Spleen (tissue), 11 donors: ENCODE data around the gene GPR183. TPM values are rescaled to one million over a fixed set of nuclear protein-coding genes. Genes with fewer than 3 reads are reported as not detected.

Experiments used
- DNase-seq: peaks from one replicate; pipeline ENCODE4 v3.0.0-alpha.2; 2020
- H3K27ac ChIP-seq, 8 donors: fragments of 200-600 bp; sonication (generic) in 7 of 8; 1 replicate in 4 of 8; 2 replicates in 4 of 8; pipeline versions ENCODE4 v1.5.0 to v1.8.0; 2016 to 2021; ENCODE audit warnings: inconsistent platforms in 4 of 8, mild to moderate bottlenecking in 4 of 8, moderate library complexity in 1 of 8
- H3K27me3 ChIP-seq, 7 donors: fragments of 200-600 bp; sonication (generic) in 6 of 7; replicated peaks in 1 of 7; 1 replicate in 4 of 7; 2 replicates in 3 of 7; pipeline versions ENCODE4 v1.5.0 to v1.8.0; 2016 to 2021; ENCODE audit warnings: inconsistent platforms in 3 of 7, mild to moderate bottlenecking in 1 of 7
- H3K36me3 ChIP-seq, 6 donors: fragments of 200-600 bp; sonication (generic) in 5 of 6; 1 replicate in 4 of 6; 2 replicates in 2 of 6; pipeline versions ENCODE4 v1.5.0 to v1.8.0; 2016 to 2021; ENCODE audit warnings: inconsistent platforms in 2 of 6
- H3K4me1 ChIP-seq, 6 donors: fragments of 200-600 bp; sonication (generic) in 5 of 6; 1 replicate in 3 of 6; 2 replicates in 3 of 6; pipeline versions ENCODE4 v1.5.0 to v1.8.0; 2016 to 2021; ENCODE audit warnings: inconsistent platforms in 3 of 6
- H3K4me3 ChIP-seq, 8 donors: fragments of 200-600 bp; sonication (generic) in 7 of 8; 1 replicate in 4 of 8; 2 replicates in 4 of 8; pipeline versions ENCODE4 v1.5.0 to v1.8.0; 2016 to 2021; ENCODE audit warnings: inconsistent platforms in 4 of 8, mild to moderate bottlenecking in 4 of 8, moderate library complexity in 2 of 8
- H3K9me3 ChIP-seq, 8 donors: fragments of 200-600 bp; sonication (generic) in 7 of 8; 1 replicate in 4 of 8; 2 replicates in 4 of 8; pipeline versions ENCODE4 v1.5.0 to v1.8.0; 2016 to 2021; ENCODE audit warnings: inconsistent platforms in 4 of 8
- CTCF ChIP-seq, 11 experiments: fragments of 200-600 bp in 7 of 11; fragments of 450-650 bp in 4 of 11; sonication (generic) in 4 of 11; IDR thresholded peaks in 8 of 11; conservative IDR thresholded peaks in 3 of 11; 1 replicate in 7 of 11; 2 replicates in 4 of 11; pipeline versions ENCODE4 v1.4.0 to v1.8.0; 2016 to 2021; ENCODE audit warnings: antibody characterized with exemption in 11 of 11, inconsistent platforms in 4 of 11, mild to moderate bottlenecking in 1 of 11
- POLR2A ChIP-seq, 3 donors: fragments of 450-650 bp; IDR thresholded peaks; one replicate each; pipeline ENCODE4 v1.5.1; 2017; ENCODE audit warnings: antibody characterized with exemption in 3 of 3, mild to moderate bottlenecking in 1 of 3
- POLR2AphosphoS5 ChIP-seq, 3 donors: sonication (generic); formaldehyde crosslinking; IDR thresholded peaks; one replicate each; pipeline ENCODE4 v1.5.1; 2017; ENCODE audit warnings: antibody characterized with exemption in 3 of 3
- WGBS, 5 donors: extraction: QIAGEN DNeasy Blood & Tissue Kit in 3 of 5; methylation state at CpG; one replicate each; pipeline versions ENCODE4 v1.1.5 to v1.1.7; 2013 to 2018; 5-methylcytosine and 5-hydroxymethylcytosine counted together
- intact Hi-C: fragments of 100-400 bp; cut with DNase I; formaldehyde crosslinking; loops from one replicate; pipeline ENCODE4 v1.15.0; 2023; ENCODE audit warnings: low total_unique reads
- polyA plus RNA-seq, 3 donors: library from polyadenylated mRNA; stranded (reverse); fragments of 200-250 nt; gene quantifications; one replicate each; pipeline ENCODE4 v1.2.1, GENCODE V29; 2013
- total RNA-seq, 7 donors: library from RNA; depleted of rRNA in 3 of 7; stranded (reverse); fragments of >200 nt in 3 of 7; fragmentation: NEBNext Ultra II Directional in 4 of 7; extraction: Animal tissue kit (Norgen Biotek cat#: 25700) in 4 of 7; gene quantifications; one replicate each; pipeline versions ENCODE4 v1.1.0 to v1.2.1, GENCODE V29; 2016 to 2021
- donor health status: healthy with polysubstance abuse.
- donor health status: DM: no; HTN: no; CAD: no; lungs with moderate emphysema.
- donor health status: DM: no; HTN: no; CAD: no.
- donor health status: Bipolar disorder and iron deficiency.
- donor health status: healthy.
- donor health status: DM: no; HTN: no; CAD: no.
- donor health status: DM: yes; HTN: yes; CAD: no.

Gene GPR183
- total and polyA plus RNA-seq, 10 donors: 29.1 to 83.6 (median 56.6) TPM

GRCh38 chr13:99303863-99304521, 3.2 kb downstream of the GPR183 start:
- no peak for DNase-seq
- peaks cover 18 to 99% (median 73%) of the 10 kb centered on the region in 6 donors for H3K4me1 ChIP-seq
- 58 to 79% (median 59%) methylated on average over 13 to 14 of the region's 14 CpGs for WGBS, 5 donors
- H3K27me3 ChIP-seq: no peaks in the 10 kb centered on the region
- H3K4me3 ChIP-seq: peak overlapping the region in 7 of 8 donors; percentile 1 to 70 (median 41)
- TF ChIP-seq POLR2AphosphoS5 (IDR thresholded peaks at IDR 0.05) (peak; percentile 72 to 76 (median 76)), CTCF (IDR thresholded peaks at IDR 0.05 in 8 of 11, conservative IDR thresholded peaks at IDR 0.05 in 3 of 11) (no peak)
- no peaks in the 10 kb centered on the region for H3K9me3 ChIP-seq
- peaks cover 0 to 32% (median 0%) of the 10 kb centered on the region in 6 donors for H3K36me3 ChIP-seq
- H3K27ac ChIP-seq: peak overlapping the region; percentile 37 to 90 (median 81)
- intact Hi-C loops: no loop called here

- intact Hi-C loops: no loop called here
- Histone ChIP-seq H3K4me1 (peaks cover 20 to 99% (median 77%) of the 10 kb centered on the region in 6 donors), H3K9me3 (no peaks in the 10 kb centered on the region), H3K4me3 (peak overlapping the region in 5 of 8 donors; percentile 0 to 70 (median 41)), H3K27me3 (no peaks in the 10 kb centered on the region), H3K36me3 (peaks cover 0 to 29% (median 0%) of the 10 kb centered on the region in 6 donors), H3K27ac (peak overlapping the region in 7 of 8 donors; percentile 64 to 90 (median 82))
- TF ChIP-seq CTCF (IDR thresholded peaks at IDR 0.05 in 8 of 11, conservative IDR thresholded peaks at IDR 0.05 in 3 of 11) (no peak), POLR2A (IDR thresholded peaks at IDR 0.05) (no peak), POLR2AphosphoS5 (IDR thresholded peaks at IDR 0.05) (no peak)
- WGBS, 5 donors: 85 to 94% (median 88%) methylated on average over 8 of the region's 8 CpGs
- no peak for DNase-seq
Observed at GRCh38 chr13:99302637-99303505, 4.3 kb downstream of the GPR183 start.

- H3K9me3 ChIP-seq: no peaks in the 10 kb centered on the region
- H3K4me3 ChIP-seq: peak overlapping the region in 3 of 8 donors; percentile 12 to 70 (median 41)
- peaks cover 0 to 29% (median 0%) of the 10 kb centered on the region in 6 donors for H3K36me3 ChIP-seq
- DNase-seq: no peak
- peak overlapping the region; percentile 51 to 90 (median 81) for H3K27ac ChIP-seq
- WGBS, 5 donors: 76 to 83% (median 81%) methylated on average over 1 of the region's 1 CpG
- H3K27me3 ChIP-seq: no peaks in the 10 kb centered on the region
- H3K4me1 ChIP-seq: peaks cover 26 to 99% (median 77%) of the 10 kb centered on the region in 6 donors
- intact Hi-C loops: no loop called here
- no peak for TF ChIP-seq POLR2A (IDR thresholded peaks at IDR 0.05)
- no peak for TF ChIP-seq POLR2AphosphoS5 (IDR thresholded peaks at IDR 0.05)
- TF ChIP-seq CTCF (IDR thresholded peaks at IDR 0.05 in 8 of 11, conservative IDR thresholded peaks at IDR 0.05 in 3 of 11): no peak
Observed at GRCh38 chr13:99301913-99302636, 5.1 kb downstream of the GPR183 start.
